AG10803 (cell line): ENCODE data around the gene DYNC1H1.
A peak's percentile ranks its signal among the peaks of the same experiment; 100 is the strongest.

Experiments used
- DNase-seq: peaks from one replicate; pipeline ENCODE4 v3.0.0; 2010; ENCODE audit warnings: low read depth
- H3K4me3 ChIP-seq: 2 replicates; pipeline ENCODE4 v1.5.1; 2011; ENCODE audit warnings: mild to moderate bottlenecking, low read length, control low read depth
- TF ChIP-seq, protein P1 (sequence below): conservative IDR thresholded peaks from 2 replicates; pipeline ENCODE4 v1.5.1; 2011; ENCODE audit warnings: mild to moderate bottlenecking, low read length, control low read depth, inconsistent platforms

The DYNC1H1 gene

DNA sequence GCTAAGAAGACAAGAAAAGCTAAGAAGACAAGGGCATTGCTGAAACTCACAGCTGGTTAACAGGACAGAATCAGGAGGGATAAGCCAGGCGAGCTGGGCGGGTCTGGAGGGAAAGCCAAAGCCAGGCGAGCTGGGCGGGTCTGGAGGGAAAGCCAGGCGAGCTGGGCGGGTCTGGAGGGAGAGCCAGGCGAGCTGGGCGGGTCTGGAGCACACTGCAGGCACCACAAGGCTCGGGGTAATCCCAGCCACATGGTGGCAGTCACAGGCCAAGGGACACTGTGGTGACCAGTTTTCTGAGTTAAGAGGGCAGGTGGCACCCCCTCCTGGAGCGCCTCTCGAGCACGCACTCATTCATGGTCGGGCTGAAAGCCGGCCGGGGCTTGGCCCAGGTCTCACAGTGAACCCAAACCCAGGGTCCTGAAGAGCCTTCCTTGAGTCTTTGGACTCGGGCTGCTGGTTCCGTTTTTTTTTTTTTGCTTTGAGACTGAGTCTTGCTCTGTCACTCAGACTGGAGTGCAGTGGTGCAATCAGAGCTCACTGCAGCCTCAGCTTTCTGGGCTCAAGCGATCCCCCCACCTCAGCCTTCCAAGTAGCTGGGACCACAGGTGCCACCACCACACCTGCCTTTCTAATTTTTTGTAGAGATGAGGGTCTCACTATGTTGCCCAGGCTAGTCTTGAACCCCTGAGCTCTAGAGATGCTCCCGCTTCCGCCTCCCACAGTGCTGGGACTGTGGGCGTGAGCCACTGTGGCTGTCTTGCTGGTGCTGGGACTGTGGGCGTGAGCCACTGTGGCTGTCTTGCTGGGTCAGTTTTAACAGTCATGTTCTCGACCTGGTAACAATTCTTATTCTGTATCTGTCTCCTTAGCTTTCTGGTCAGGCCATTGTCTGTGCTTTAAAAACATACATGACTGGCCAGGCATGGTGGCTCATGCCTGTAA is 82.2 kb downstream of the DYNC1H1 start:
- DNase-seq = peak; percentile 82
- H3K4me3 ChIP-seq = no peak overlapping the region
- TF ChIP-seq, protein P1, sequence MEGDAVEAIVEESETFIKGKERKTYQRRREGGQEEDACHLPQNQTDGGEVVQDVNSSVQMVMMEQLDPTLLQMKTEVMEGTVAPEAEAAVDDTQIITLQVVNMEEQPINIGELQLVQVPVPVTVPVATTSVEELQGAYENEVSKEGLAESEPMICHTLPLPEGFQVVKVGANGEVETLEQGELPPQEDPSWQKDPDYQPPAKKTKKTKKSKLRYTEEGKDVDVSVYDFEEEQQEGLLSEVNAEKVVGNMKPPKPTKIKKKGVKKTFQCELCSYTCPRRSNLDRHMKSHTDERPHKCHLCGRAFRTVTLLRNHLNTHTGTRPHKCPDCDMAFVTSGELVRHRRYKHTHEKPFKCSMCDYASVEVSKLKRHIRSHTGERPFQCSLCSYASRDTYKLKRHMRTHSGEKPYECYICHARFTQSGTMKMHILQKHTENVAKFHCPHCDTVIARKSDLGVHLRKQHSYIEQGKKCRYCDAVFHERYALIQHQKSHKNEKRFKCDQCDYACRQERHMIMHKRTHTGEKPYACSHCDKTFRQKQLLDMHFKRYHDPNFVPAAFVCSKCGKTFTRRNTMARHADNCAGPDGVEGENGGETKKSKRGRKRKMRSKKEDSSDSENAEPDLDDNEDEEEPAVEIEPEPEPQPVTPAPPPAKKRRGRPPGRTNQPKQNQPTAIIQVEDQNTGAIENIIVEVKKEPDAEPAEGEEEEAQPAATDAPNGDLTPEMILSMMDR = peak; percentile 46

DNA sequence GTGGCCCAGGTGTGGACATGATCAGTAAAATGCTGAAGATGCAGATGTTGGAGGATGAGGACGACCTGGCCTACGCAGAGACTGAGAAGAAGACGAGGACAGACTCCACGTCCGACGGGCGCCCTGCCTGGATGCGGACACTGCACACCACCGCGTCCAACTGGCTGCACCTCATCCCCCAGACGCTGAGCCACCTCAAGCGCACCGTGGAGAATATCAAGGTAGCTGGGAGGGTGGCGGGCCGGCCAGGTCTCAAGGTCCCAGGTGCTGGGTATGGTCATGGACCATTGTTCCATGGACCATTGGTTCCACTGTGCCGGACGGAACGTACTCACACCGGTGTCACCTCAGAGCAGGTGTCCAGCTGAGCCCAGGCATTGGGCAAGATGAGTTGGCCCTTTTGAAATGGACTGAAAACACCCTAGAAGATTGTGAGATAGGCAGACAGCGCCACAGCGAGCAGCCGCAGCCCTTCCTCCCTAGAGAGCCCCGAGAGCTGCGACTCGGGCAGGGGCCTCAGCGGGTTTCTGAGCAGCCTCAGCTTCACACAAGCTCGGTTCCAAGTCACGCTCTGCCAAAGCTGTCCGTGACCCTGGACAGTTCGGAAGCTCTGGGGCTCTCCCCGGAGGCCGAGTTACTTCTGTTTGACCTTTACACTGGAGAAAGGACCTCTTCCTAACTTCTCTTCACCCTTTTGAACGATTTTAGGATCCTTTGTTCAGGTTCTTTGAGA is 83.6 kb downstream of the DYNC1H1 start:
- no peak overlapping the region for H3K4me3 ChIP-seq
- no peak for DNase-seq
- TF ChIP-seq, protein P1 = no peak

DNA sequence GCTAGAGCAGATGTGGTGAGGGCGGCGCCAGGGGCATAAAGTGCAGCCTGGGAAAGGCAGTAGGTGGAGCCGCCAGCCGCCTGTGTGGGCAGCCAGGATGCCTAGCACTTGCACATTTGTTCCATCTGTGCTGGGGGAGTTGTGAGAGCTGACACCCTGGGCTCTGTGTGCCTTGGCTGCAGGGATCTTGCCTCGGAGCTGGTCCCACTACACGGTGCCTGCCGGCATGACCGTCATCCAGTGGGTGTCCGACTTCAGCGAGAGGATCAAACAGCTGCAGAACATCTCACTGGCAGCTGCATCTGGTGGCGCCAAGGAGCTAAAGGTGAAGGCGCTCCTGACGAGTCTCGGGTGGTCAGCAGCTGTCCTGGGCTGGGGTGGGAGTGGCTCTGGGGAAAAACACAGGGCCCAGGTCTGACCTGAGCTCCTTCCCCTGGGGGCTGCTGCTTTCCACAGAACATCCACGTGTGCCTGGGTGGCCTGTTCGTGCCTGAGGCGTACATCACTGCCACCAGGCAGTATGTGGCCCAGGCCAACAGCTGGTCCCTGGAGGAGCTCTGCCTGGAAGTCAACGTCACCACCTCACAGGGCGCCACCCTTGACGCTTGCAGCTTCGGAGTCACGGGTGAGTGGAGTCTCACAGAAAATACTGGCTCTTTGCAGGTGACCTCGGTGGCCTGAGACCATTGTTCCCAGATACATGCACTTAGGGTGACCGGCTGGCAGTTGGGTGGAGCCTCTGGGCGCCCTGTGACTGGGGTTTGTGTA is 85.1 kb downstream of the DYNC1H1 start:
- no peak for DNase-seq
- no peak overlapping the region for H3K4me3 ChIP-seq
- TF ChIP-seq, protein P1 = no peak

DNA sequence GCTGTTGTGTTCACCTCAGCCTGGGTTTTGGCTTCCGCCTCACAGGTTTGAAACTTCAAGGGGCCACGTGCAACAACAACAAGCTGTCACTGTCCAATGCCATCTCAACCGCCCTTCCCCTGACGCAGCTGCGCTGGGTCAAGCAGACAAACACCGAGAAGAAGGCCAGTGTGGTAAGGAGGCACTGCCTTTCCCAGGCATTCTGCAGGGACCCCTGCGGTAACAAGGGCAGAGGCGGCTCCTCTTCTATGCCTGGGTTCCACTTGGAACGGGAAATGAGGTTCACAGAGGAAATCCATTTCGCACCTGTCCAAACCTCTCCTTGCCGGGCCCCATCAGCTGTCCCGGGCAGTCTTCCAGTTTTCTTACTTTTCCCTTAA is 85.6 kb downstream of the DYNC1H1 start:
- H3K4me3 ChIP-seq = no peak overlapping the region
- TF ChIP-seq, protein P1 = no peak
- DNase-seq = no peak

DNA sequence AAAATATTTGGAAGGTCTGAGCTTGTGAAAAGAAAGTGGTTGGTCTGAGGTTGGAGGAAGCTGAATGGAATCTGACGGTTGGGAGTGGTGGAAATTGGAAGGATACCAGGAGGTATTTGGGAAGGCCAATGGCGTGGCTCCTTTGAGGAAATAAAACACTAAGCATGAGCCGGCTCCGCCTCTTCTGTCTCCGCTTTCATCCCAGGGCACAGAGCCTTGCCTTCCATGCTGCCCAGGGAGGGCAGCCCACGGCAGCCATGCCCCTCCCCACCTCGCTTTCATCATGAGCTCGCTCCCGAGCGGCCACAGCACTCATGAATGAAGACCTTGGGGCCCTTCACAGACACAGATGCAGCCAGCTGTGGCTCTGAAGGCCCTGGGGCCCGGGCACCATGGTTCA is 86.3 kb downstream of the DYNC1H1 start:
- H3K4me3 ChIP-seq = no peak overlapping the region
- peak; percentile 90 for DNase-seq
- TF ChIP-seq, protein P1 = no peak

DNA sequence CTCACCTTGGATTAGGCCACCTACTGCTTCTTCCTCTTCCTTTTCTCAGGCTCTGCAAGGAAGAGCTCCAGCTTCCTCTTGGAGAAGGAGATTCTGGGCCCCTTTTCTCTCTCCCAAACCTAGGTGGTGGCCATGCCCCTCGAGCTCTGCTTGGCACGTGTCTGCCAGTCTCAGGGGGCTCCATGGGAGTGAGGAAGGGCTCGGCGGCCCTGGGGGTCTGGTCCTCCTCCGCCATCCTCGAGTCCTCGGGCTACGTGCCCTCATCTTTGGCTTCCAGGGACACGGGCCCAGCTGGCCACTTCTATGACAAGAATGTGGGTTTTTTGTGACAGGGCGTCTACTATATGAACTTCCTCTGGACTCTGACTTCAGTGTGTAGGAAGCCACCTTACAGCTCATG is 88.1 kb downstream of the DYNC1H1 start:
- DNase-seq = no peak
- no peak overlapping the region for H3K4me3 ChIP-seq
- TF ChIP-seq, protein P1 = no peak
